GM10847 (cell line): ENCODE results near the gene ANKRD20A1.
"Not testable (repeated sequence)": the region's sequence is repeated elsewhere in the genome, so short reads cannot be mapped to it uniquely, and the experiment has no call there.

Experiments used
- POLR2A ChIP-seq: IDR thresholded peaks from 2 replicates; pipeline ENCODE4 v1.6.1; 2011; ENCODE audit not compliant: insufficient read length; ENCODE audit errors: extremely low read depth

Gene ANKRD20A1

DNA sequence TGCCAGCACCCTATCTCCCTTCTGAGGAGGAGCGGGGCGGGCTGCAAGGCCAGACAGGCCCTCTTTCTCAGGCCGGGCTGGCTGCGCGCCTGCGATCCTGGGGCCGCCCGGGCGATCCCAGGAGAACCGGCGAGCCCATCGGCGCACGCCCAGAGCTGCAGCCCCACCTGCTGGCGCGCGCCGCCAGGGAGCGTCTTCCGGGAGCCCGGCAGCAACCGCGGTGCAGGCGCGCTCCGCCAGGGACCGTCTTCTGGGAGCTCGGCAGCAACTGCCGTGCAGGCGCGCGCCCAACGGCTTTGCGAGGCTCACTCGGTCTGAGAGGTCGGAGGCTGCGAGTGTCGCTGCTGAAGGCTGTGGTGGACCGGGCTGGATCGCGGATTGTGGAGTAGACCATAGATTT lies at the start of gene ANKRD20A1:
Gene ANKRD20A1 (plus strand): TSS at position 61 of the 400 bp plus-strand sequence. CDS start 496 bp downstream, outside the sequence.
- not testable (repeated sequence) for TF ChIP-seq POLR2A
